Activated CD4-positive, alpha-beta T cell treated with anti-CD3 and anti-CD28 coated beads for 4 hours (primary cell): ENCODE results near the gene HOMER2.
"Not testable (repeated sequence)": the region's sequence is repeated elsewhere in the genome, so short reads cannot be mapped to it uniquely, and the experiment has no call there.

Experiments used
- DNase-seq, 2 donors: peaks; one replicate each; pipeline ENCODE4 v3.0.0-alpha.2; 2020

Gene HOMER2

GRCh38 chr15:82952158-82953081 lies at the start of gene HOMER2:
Gene HOMER2, minus strand, starts transcription at chr15:82952720. Its CDS starts 185 bp downstream, at chr15:82952535.
- peak in 1 of 2 donors; percentile 3 for DNase-seq

GRCh38 chr15:83000672-83001031 lies 48.1 kb upstream of the HOMER2 start:
- DNase-seq: not testable (repeated sequence)

- DNase-seq: peak; percentile 18 to 31
Observed at GRCh38 chr15:82999905-83000671, 47.6 kb upstream of the HOMER2 start.

GRCh38 chr15:82999426-82999825 lies 46.9 kb upstream of the HOMER2 start:
- no peak for DNase-seq

- no peak for DNase-seq
Observed at GRCh38 chr15:82995938-82996337, 43.4 kb upstream of the HOMER2 start.

GRCh38 chr15:82995076-82995475 lies 42.6 kb upstream of the HOMER2 start:
- DNase-seq: no peak

GRCh38 chr15:82993144-82993543 lies 40.6 kb upstream of the HOMER2 start:
- DNase-seq: no peak

- DNase-seq: no peak
Observed at GRCh38 chr15:82992436-82992998, 40.0 kb upstream of the HOMER2 start.

- DNase-seq: no peak
Observed at GRCh38 chr15:82986442-82986780, 33.9 kb upstream of the HOMER2 start.

- DNase-seq: peak; percentile 91 to 94
Observed at GRCh38 chr15:82985688-82986441, 33.3 kb upstream of the HOMER2 start, which contains the start of gene RAMAC. Gene RAMAC, plus strand, starts transcription at chr15:82986210. Its CDS starts 2,809 bp downstream, at chr15:82989019.

GRCh38 chr15:82980981-82981380 lies 28.5 kb upstream of the HOMER2 start:
- no peak for DNase-seq

- no peak for DNase-seq
Observed at GRCh38 chr15:82979726-82980125, 27.2 kb upstream of the HOMER2 start.

GRCh38 chr15:82978438-82978837 lies 25.9 kb upstream of the HOMER2 start:
- no peak for DNase-seq

GRCh38 chr15:82977076-82977475 lies 24.6 kb upstream of the HOMER2 start:
- no peak for DNase-seq

- no peak for DNase-seq
Observed at GRCh38 chr15:82972990-82973389, 20.5 kb upstream of the HOMER2 start.

- no peak for DNase-seq
Observed at GRCh38 chr15:82971218-82971984, 18.9 kb upstream of the HOMER2 start.

- no peak for DNase-seq
Observed at GRCh38 chr15:82970696-82971095, 18.2 kb upstream of the HOMER2 start.

GRCh38 chr15:82970078-82970686 lies 17.7 kb upstream of the HOMER2 start:
- no peak for DNase-seq

GRCh38 chr15:82969353-82969752 lies 16.8 kb upstream of the HOMER2 start:
- no peak for DNase-seq

- no peak for DNase-seq
Observed at GRCh38 chr15:82968066-82968465, 15.5 kb upstream of the HOMER2 start.

GRCh38 chr15:82966671-82967071 lies 14.2 kb upstream of the HOMER2 start:
- DNase-seq: no peak

- DNase-seq: no peak
Observed at GRCh38 chr15:82964890-82965289, 12.4 kb upstream of the HOMER2 start.
